ACHN (cell line): ENCODE results near the gene KCNA4.
"Not testable (repeated sequence)": the region's sequence is repeated elsewhere in the genome, so short reads cannot be mapped to it uniquely, and the experiment has no call there.

Source experiments
- DNase-seq: peaks from one replicate; pipeline ENCODE4 v3.0.0-alpha.2; 2015
- in situ Hi-C: cut with HindIII; loops from 2 replicates; pipeline ENCODE4 v1.10.0; 2017; ENCODE audit warnings: low sequenced_read_pairs, low pct_ligation_motif_present, low pct_unique_long_range_greater_than_20kb

KCNA4 gene

DNA sequence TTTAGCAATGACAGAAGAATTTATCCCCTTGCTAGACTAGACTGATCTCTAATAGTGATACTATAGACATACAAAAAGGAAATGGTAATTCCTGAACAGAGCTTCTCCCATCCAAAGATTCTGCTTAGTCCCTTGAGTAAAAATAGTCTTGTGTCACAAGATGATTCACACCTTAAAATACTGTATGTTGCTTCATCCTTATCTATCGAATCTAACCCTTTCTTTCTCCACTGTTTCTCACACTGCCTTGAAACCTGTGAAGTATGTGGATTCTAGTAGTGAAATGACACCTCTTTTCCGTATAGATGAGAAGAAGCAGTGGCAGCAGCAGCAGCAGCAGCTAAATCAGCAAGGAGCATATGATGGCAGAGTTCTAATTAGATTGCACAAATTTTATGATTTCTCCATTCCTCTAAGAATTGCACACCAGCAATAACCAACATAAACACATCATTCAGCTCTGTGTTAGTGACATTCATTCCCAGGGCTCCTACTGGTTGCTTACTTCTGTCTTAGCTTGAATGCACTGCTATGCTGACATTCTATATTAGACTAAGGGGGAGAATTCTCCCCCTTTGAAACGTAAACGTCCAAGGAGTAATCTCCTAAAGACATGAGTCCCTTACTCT, 14.6 kb downstream of the KCNA4 start:
- in situ Hi-C loops: no loop called here

DNA sequence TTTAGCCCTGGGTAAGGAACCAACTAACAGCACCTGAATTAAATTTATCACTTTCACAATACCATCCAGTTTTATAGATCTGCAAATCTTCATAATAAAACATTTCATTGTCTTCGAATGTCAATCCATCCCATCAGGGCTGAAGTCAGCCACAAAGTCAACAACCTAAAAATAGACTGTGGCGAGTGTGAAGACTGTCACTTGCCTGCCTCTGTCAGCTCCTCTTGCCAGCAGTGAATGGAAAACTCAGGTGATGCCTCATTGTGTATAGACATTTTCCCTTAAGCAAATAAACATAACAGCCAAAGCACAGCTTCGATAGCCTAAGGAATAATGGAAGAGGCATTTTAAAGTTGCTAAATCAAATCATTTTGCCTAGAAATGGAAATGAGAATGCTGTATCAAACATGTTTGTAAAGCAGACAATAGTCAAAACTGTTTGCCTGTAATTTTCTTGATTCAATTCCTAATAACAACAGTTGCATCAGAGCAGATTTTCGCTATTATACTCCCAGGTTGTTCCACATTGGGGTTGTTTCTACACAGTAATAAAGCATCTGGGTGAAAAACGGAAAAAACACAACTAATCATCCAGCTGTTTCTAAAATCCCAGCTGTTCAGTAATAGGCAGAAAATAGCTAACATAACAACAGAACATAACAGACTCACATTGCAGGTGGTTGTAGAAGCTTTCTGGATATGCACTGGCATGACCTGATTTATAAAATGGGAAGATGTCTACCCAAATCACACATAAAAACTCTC, 15.7 kb downstream of the KCNA4 start:
- in situ Hi-C loops: no loop called here
- DNase-seq: no peak

More for the DNA sequence above, 14.6 kb downstream of the KCNA4 start:
- DNase-seq: no peak

DNA sequence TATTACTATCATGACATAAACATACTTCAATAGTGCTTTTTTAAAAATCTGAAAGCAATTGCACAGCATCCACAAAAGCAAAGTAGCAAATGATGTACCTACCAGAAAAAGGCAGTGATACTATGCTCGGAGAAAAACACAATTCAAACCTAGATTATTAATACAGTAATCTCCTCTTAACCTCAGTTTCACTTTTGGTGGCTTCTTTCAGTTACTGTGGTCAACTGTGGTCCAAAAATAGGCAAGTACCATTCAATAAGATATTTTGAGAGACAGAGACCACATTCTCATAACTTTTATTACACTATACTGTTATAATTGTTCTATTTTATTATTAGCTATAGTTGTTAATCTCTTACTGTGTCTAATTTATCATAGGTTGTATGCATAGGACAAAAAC, 20.8 kb downstream of the KCNA4 start:
- no peak for DNase-seq
- in situ Hi-C loops: no loop called here

DNA sequence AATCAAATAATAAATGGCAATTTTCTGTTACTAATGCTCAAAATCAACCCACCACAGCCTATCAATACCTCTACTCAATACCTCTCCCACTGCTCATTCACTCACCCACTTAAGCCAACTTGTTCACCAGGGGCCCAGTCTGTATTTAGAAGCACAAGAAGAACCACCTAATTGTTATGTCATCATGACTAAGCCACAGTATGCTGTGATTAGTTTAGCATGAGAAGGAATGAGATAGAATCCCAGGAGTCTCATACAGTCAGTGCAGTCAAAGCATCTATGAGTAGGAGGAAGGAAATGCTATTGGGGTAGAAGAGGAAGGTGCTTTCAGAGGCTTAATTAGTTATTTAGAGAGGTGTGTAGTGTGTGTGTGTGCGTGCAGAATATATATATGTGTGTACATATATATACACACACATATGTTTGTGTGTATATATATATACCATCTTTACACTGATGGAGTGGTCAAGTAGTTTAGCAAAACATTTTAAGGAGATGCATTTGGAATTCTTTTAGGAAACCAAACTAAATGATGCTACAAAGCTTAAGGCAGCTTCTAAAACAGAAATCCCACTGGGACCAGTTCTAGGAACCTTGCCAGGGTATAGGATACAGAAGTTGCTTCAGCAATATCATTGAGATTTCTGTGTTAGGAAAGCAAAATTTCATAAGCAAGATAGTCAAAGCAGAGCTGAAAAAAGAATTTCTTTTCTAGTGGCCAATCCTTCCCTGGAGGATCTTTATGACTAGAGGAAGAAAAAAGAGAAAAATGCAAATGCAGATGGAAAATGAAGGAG, 27.5 kb downstream of the KCNA4 start:
- in situ Hi-C loops: no loop called here
- no peak for DNase-seq

DNA sequence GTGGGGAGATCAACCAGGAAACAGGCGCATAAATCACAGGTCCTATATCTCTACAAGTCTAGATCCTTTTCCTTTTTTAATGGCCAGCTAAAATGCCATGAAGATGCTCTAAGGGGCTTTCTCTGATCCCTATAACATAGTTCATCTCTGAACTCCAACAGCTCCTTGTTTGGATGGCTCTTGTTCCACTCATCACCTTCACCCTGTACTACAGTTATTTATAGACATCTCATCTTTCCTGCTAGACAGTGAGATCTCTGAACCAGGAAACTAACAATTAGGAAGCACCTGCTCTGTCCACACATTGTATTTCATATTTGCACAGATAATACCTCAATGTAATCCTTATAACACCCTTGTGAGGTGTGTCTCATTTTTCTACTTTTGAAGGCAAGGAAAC, 31.6 kb downstream of the KCNA4 start:
- in situ Hi-C loops: no loop called here
- DNase-seq: no peak

DNA sequence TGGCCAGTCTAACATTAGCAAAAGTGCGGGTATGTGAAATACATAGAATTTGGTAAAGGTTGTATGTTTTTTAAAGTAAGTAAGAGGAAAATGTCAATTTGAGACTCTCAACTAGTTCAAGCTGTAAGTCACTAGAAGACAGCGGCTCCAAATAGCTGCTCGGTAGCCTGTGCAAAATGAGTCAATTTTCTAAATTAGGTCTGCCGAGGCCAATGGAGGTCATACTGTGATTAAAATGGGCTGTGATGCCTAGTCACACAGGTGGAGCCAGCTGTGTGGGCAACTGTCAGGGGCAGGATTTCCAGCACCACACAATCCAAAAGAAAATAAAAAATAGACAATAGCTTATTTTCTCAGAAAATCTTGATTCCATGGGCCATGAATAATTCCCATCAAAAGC, 32.3 kb downstream of the KCNA4 start:
- no peak for DNase-seq
- in situ Hi-C loops: no loop called here

DNA sequence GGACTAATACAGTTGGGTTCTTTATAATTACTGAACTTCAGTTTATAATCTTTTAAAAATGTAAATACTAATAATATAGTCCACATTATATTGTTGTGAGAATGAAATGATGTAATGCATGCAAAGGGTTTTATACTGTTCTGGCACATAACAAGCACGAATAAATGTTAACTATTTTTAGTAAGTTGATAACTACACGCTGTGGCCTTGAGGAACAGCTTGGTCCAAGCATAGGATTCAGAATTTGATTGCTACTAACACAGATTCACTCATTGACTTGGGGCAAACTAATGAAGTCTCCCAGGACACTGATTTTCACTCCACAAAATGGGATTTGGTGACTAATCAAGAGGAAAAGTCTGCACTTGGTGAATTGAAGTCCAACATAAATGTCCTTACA, 38.3 kb downstream of the KCNA4 start:
- in situ Hi-C loops: no loop called here
- DNase-seq: no peak

DNA sequence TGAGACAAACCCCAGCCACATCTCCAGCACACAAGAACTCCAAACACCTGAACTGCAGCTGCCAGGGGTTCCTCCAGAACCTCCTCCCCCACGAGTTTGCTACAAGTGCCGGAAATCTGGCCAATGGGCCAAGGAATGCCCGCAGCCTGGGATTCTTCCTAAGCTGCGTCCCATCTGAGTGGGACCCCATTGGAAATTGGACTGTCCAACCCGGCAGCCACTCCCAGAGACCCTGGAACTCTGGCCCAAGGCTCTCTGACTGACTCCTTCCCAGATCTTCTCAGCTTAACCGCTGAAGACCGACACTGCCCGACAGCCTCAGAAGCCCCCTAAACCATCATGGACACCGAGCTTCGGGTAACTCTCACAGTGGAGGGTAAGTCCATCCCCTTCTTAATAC, 41.2 kb downstream of the KCNA4 start:
- in situ Hi-C loops, DNase-seq: not testable (repeated sequence)

DNA sequence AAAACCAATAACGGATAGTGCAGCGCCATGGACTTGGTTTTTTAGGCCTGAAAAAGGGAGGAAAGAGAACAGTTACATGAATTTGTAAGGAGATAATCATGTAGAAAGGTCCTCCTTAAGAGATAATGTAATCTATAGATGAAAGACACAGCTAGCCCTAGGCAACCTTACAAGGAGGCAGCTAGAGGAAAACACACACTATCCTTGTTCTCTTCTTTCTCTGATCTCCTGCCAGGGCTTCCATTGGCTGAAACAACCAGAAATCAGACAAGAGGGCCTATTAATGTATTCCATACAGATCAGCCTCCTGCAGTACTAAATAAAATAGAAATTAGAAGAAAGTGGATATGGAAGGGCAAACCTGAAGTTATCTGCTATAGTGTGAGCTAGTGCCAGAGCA, 53.0 kb downstream of the KCNA4 start:
- in situ Hi-C loops: no loop called here

DNA sequence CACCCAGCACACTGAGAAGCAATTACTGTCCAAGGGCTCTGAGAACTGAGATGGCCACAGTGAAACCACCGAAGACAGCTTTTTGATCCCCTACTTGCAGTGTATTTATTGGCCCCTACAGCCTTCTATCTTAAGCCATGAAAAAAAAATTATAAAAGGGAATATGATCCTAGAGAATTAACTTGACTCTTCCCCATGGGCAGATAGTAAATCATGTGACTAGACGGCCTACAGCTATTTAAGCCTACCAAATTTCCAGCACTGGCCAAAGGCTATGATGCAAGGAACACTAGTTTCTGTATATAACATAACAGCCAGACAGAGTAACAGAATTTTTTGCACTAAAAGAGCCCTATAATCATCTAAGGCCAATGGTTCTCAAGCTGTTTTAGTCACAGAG, 53.8 kb downstream of the KCNA4 start:
- DNase-seq: no peak
- in situ Hi-C loops: no loop called here

More for the DNA sequence above, 53.0 kb downstream of the KCNA4 start:
- DNase-seq: no peak

DNA sequence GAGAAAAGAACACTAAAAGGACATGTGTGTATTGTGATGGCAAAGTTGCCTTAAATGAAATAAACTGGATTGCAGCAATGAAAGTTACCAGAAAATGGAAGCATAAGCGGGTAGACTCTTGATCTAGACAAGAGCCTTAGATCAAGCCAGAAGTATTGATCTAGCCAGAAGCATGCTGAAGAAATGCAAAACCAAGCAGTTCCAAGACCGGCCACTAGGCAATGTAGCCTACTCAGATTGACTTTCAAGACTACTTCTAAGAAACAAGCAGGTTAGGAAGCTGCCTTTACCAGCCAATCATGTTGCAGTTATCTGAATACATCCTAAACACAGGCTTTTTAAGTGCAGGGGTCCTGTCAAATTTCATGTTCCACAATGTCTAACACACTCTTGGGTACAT, 54.6 kb downstream of the KCNA4 start:
- peak; percentile 5 for DNase-seq
- in situ Hi-C loops: no loop called here
